Peyer's patch (tissue), 4 donors: ENCODE results near the gene TRMT61A.

Source experiments
- POLR2A ChIP-seq, 2 donors: fragments of 450-650 bp; IDR thresholded peaks; one replicate each; pipeline ENCODE4 v1.5.1; 2017; ENCODE audit warnings: antibody characterized with exemption in 2 of 2, mild to moderate bottlenecking in 2 of 2, moderate library complexity in 2 of 2
- TF ChIP-seq, protein P1 (sequence below), 6 experiments: fragments of 450-650 bp in 4 of 6; fragments of 200-600 bp in 2 of 6; sonication (generic) in 1 of 6; IDR thresholded peaks; one replicate each; pipeline ENCODE4 v1.5.1; 2017 to 2019; ENCODE audit warnings: antibody characterized with exemption in 6 of 6, mild to moderate bottlenecking in 3 of 6, moderate library complexity in 1 of 6

DNA sequence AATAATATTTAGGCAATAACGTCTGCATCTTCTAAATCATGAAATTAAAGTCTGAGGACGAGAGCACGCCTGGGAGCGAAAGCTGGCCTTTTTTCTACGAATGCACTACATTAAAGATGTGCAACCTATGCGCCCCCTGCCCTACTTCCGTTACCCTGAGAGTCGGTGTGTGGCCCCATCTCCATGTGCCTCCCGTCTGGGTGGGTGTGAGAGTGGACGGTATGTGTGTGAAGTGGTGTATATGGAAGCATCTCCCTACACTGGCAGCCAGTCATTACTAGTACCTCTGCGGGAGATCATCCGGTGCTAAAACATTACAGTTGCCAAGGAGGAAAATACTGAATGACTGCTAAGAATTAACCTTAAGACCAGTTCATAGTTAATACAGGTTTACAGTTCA is 25.7 kb upstream of the TRMT61A start:
- TF ChIP-seq, protein P1, sequence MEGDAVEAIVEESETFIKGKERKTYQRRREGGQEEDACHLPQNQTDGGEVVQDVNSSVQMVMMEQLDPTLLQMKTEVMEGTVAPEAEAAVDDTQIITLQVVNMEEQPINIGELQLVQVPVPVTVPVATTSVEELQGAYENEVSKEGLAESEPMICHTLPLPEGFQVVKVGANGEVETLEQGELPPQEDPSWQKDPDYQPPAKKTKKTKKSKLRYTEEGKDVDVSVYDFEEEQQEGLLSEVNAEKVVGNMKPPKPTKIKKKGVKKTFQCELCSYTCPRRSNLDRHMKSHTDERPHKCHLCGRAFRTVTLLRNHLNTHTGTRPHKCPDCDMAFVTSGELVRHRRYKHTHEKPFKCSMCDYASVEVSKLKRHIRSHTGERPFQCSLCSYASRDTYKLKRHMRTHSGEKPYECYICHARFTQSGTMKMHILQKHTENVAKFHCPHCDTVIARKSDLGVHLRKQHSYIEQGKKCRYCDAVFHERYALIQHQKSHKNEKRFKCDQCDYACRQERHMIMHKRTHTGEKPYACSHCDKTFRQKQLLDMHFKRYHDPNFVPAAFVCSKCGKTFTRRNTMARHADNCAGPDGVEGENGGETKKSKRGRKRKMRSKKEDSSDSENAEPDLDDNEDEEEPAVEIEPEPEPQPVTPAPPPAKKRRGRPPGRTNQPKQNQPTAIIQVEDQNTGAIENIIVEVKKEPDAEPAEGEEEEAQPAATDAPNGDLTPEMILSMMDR (IDR thresholded peaks at IDR 0.05), result no peak
- no peak for TF ChIP-seq POLR2A (IDR thresholded peaks at IDR 0.05)
